GM12872 (cell line): ENCODE measurements around the gene GAB3.

Experiments
- CTCF ChIP-seq: IDR thresholded peaks from 3 replicates; pipeline ENCODE4 v1.5.1; 2011; ENCODE audit warnings: low read depth, mild to moderate bottlenecking, low read length, moderate library complexity; ENCODE audit not compliant: insufficient read depth

GAB3 gene

DNA sequence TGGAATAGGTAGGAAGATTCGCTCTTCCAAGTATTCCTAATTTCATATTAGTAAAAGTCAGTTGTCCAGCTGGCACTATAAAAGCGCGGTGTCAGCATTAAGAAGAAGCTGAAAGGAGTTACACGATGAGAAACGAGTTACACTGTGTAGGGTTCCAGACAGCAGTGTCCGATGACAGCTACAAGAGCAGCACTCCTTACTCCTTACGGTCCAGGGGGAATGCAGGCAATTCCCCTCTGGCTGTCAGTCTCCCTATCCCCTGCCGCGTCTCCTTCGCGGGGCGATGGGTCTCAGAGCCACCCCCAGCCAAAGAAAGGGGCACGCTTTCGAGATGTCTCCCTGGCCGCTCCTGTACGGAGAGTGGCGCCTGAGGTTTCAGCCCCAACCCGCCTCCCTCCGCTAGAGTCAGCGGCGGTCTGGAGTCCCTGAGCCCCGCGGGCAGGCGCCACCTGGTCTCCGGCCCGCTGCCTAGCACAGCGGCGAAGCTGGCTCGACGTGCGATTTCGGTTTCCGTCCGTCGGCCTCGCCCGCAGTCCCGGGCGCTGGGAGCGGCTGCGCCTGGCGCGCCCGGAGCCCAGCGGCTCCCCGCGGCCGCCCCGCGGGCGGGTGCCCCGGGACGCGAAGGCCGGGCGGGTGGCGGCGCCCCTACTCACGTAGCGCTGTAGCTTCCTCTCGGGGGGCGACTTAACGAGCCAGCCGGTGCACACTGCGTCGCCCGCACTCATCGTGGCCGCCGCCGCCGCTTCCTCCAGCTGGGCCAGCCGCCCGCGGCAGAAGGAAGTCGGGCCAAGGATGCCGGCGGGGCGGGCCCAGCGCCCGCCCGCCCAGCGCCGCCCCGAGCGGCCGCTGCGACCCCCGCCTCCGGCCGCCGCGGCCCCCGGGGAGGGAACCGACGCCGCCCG lies at the start of gene GAB3:
GAB3 (minus strand) TSS at position 777 of the 902 bp plus-strand sequence; CDS start at position 725, 52 bp downstream.
- TF ChIP-seq CTCF, result no peak

- no peak for TF ChIP-seq CTCF
Observed at GRCh38 chrX:154799556-154800348, 48.9 kb upstream of the GAB3 start.

- TF ChIP-seq CTCF, result no peak
Observed at GRCh38 chrX:154797006-154797405, 46.1 kb upstream of the GAB3 start.

GRCh38 chrX:154795016-154795415 lies 44.1 kb upstream of the GAB3 start:
- no peak for TF ChIP-seq CTCF

DNA sequence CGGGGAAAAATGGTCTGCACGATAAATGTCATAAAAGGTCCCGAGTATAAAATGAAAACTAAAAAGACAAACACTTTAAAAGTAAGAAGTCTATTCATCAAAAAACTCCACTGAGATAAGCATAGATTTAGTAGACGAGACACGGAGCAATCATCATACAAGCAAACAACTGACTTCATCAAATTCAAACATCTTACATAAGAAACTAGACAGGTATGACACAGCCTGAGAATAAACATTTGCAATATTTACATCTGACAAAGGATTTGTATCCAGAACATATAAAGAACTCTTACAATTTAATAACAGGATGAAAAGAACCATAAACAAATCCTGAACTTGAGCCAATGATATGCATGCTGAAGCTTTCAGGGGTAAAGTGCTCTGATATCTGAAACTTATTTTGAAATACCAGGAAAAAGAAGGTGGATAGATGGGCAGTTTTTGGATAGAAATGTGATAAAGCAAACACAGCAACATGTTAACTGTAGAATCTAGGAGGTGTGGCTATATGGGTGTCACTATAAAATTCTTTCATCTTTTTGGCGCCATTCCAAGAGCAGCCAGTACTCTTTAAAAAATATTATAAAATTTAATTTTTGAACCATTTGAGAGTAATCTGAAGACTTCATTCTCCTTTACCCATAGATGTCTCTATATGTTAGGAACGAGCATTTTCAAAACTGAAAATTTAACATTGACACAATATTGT lies 42.4 kb upstream of the GAB3 start:
- no peak for TF ChIP-seq CTCF

- TF ChIP-seq CTCF, result no peak
Observed at GRCh38 chrX:154791939-154792338, 41.1 kb upstream of the GAB3 start.

DNA sequence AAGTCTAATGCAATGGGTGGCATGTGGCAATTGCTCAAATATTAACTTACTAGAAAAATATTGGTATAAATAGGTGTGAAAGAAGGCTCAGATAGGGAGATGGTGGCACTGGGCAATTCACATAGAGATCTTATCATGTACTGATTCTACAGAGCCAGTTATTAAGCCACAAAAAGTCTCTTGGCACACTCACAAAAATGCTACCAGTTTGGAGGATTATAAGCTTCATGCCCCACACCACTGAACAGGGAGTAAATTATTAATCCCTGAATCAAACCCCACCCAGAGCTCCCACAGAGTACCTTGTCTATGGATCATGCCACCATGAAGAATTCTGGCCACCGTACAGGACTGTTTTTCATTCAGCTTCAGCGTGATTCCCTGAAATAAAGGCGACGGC lies 40.6 kb upstream of the GAB3 start:
- no peak for TF ChIP-seq CTCF
